ENCODE data around the gene DERA. TPM values are rescaled to one million over a fixed set of nuclear protein-coding genes. Genes with fewer than 3 reads are reported as not detected.

The DERA gene
- total RNA-seq, 1 donor, result 47.4 TPM

- Histone ChIP-seq H3K27ac (ENCODE audit: low read depth, low read length) (no peak overlapping the region), H3K4me2 (ENCODE audit: insufficient read depth, low read length) (no peak overlapping the region), H3K36me3 (ENCODE audit: insufficient read depth, low read length) (no peaks in the 10 kb centered on the region), H3K4me1 (ENCODE audit: insufficient read depth, low read length) (no peaks in the 10 kb centered on the region), H3K9me3 (ENCODE audit: low read depth, low read length) (no peaks in the 10 kb centered on the region), H2AFZ (ENCODE audit: low read length) (no peak overlapping the region), H3K27me3 (ENCODE audit: insufficient read depth, low read length) (no peaks in the 10 kb centered on the region), H4K20me1 (ENCODE audit: insufficient read depth, low read length) (no peaks in the 10 kb centered on the region), H3K4me3 (ENCODE audit: insufficient read depth, low read length) (no peak overlapping the region), H3K79me2 (ENCODE audit: insufficient read depth, low read length) (no peaks in the 10 kb centered on the region)
- DNase-seq (ENCODE audit: insufficient read length, low spot score, missing footprints), result no peak
- TF ChIP-seq CTCF (IDR thresholded peaks at IDR 0.05; ENCODE audit: extremely low read depth, low read depth, low read length), result no peak
Observed at GRCh38 chr12:16034136-16034817, 123.1 kb downstream of the DERA start.

- no peak overlapping the region for H2AFZ ChIP-seq (ENCODE audit: low read length)
- no peaks in the 10 kb centered on the region for H3K9me3 ChIP-seq (ENCODE audit: low read depth, low read length)
- no peaks in the 10 kb centered on the region for H3K4me1 ChIP-seq (ENCODE audit: insufficient read depth, low read length)
- H3K79me2 ChIP-seq (ENCODE audit: insufficient read depth, low read length), result no peaks in the 10 kb centered on the region
- H3K4me3 ChIP-seq (ENCODE audit: insufficient read depth, low read length), result no peak overlapping the region
- H4K20me1 ChIP-seq (ENCODE audit: insufficient read depth, low read length), result no peaks in the 10 kb centered on the region
- H3K36me3 ChIP-seq (ENCODE audit: insufficient read depth, low read length), result no peaks in the 10 kb centered on the region
- no peak overlapping the region for H3K27ac ChIP-seq (ENCODE audit: low read depth, low read length)
- TF ChIP-seq CTCF (IDR thresholded peaks at IDR 0.05; ENCODE audit: extremely low read depth, low read depth, low read length), result no peak
- no peak for DNase-seq (ENCODE audit: insufficient read length, low spot score, missing footprints)
- H3K4me2 ChIP-seq (ENCODE audit: insufficient read depth, low read length), result no peak overlapping the region
- no peaks in the 10 kb centered on the region for H3K27me3 ChIP-seq (ENCODE audit: insufficient read depth, low read length)
Observed at GRCh38 chr12:16036073-16036472, 124.9 kb downstream of the DERA start.

GRCh38 chr12:16037533-16037932 is 126.4 kb downstream of the DERA start:
- H3K4me2 ChIP-seq (ENCODE audit: insufficient read depth, low read length), result no peak overlapping the region
- H4K20me1 ChIP-seq (ENCODE audit: insufficient read depth, low read length), result no peaks in the 10 kb centered on the region
- no peaks in the 10 kb centered on the region for H3K79me2 ChIP-seq (ENCODE audit: insufficient read depth, low read length)
- no peak for DNase-seq (ENCODE audit: insufficient read length, low spot score, missing footprints)
- no peaks in the 10 kb centered on the region for H3K4me1 ChIP-seq (ENCODE audit: insufficient read depth, low read length)
- H3K27me3 ChIP-seq (ENCODE audit: insufficient read depth, low read length), result no peaks in the 10 kb centered on the region
- H3K27ac ChIP-seq (ENCODE audit: low read depth, low read length), result no peak overlapping the region
- H3K4me3 ChIP-seq (ENCODE audit: insufficient read depth, low read length), result no peak overlapping the region
- H2AFZ ChIP-seq (ENCODE audit: low read length), result no peak overlapping the region
- H3K9me3 ChIP-seq (ENCODE audit: low read depth, low read length), result no peaks in the 10 kb centered on the region
- no peaks in the 10 kb centered on the region for H3K36me3 ChIP-seq (ENCODE audit: insufficient read depth, low read length)
- no peak for TF ChIP-seq CTCF (IDR thresholded peaks at IDR 0.05; ENCODE audit: extremely low read depth, low read depth, low read length)

- H3K9me3 ChIP-seq (ENCODE audit: low read depth, low read length), result no peaks in the 10 kb centered on the region
- no peaks in the 10 kb centered on the region for H3K4me1 ChIP-seq (ENCODE audit: insufficient read depth, low read length)
- H3K79me2 ChIP-seq (ENCODE audit: insufficient read depth, low read length), result no peaks in the 10 kb centered on the region
- no peaks in the 10 kb centered on the region for H4K20me1 ChIP-seq (ENCODE audit: insufficient read depth, low read length)
- H3K4me3 ChIP-seq (ENCODE audit: insufficient read depth, low read length), result no peak overlapping the region
- H3K4me2 ChIP-seq (ENCODE audit: insufficient read depth, low read length), result no peak overlapping the region
- no peaks in the 10 kb centered on the region for H3K36me3 ChIP-seq (ENCODE audit: insufficient read depth, low read length)
- no peak for TF ChIP-seq CTCF (IDR thresholded peaks at IDR 0.05; ENCODE audit: extremely low read depth, low read depth, low read length)
- H3K27ac ChIP-seq (ENCODE audit: low read depth, low read length), result no peak overlapping the region
- DNase-seq (ENCODE audit: insufficient read length, low spot score, missing footprints), result no peak
- no peaks in the 10 kb centered on the region for H3K27me3 ChIP-seq (ENCODE audit: insufficient read depth, low read length)
- H2AFZ ChIP-seq (ENCODE audit: low read length), result no peak overlapping the region
Observed at GRCh38 chr12:16043480-16043879, 132.3 kb downstream of the DERA start.
